Naive B cell (primary cell): Measurements from ENCODE around the gene SMIM45.

Source experiments
- ATAC-seq, 2 donors: fragments of 150-1000 bp; cut with Tn5 transposase; 2 replicates each; pipeline ENCODE4 v1.10.0; 2021; ENCODE audit warnings: low read depth in 2 of 2, mild to moderate bottlenecking in 2 of 2, moderate library complexity in 2 of 2
- DNase-seq: peaks from one replicate; pipeline ENCODE4 v3.0.0; 2022
- H3K27ac Mint-ChIP-seq, 6 donors: one replicate each; pipeline ENCODE4 v1.8.0; 2020 to 2022; ENCODE audit warnings: mild to moderate bottlenecking in 6 of 6, mixed read lengths in 6 of 6, moderate library complexity in 5 of 6, inconsistent platforms in 2 of 6
- H3K27me3 Mint-ChIP-seq, 3 donors: one replicate each; pipeline ENCODE4 v1.8.0; 2021 to 2022; ENCODE audit warnings: mixed read lengths in 3 of 3, mild to moderate bottlenecking in 1 of 3
- H3K36me3 Mint-ChIP-seq, 2 donors: one replicate each; pipeline ENCODE4 v1.8.0; 2020 to 2022; ENCODE audit warnings: mixed read lengths in 2 of 2, inconsistent platforms in 1 of 2, mild to moderate bottlenecking in 1 of 2
- H3K4me1 Mint-ChIP-seq, 3 donors: one replicate each; pipeline ENCODE4 v1.8.0; 2020 to 2022; ENCODE audit warnings: mixed read lengths in 3 of 3, inconsistent platforms in 1 of 3, mild to moderate bottlenecking in 1 of 3, moderate library complexity in 1 of 3
- H3K4me3 Mint-ChIP-seq, 8 donors: one replicate each; pipeline ENCODE4 v1.8.0; 2020 to 2022; ENCODE audit warnings: mild to moderate bottlenecking in 8 of 8, mixed read lengths in 8 of 8, moderate library complexity in 8 of 8, inconsistent platforms in 2 of 8
- H3K9me3 Mint-ChIP-seq, 7 donors: one replicate each; pipeline ENCODE4 v1.8.0; 2020 to 2022; ENCODE audit warnings: mixed read lengths in 7 of 7, mild to moderate bottlenecking in 5 of 7, inconsistent platforms in 2 of 7, moderate library complexity in 1 of 7

Gene SMIM45

GRCh38 chr22:41951898-41952474, at the start of gene SMIM45:
SMIM45 (plus strand) TSS chr22:41952150.
- no peaks in the 10 kb centered on the region for H3K9me3 Mint-ChIP-seq
- DNase-seq (peak; percentile 40), ATAC-seq (peak; percentile 85 to 92)
- H3K36me3 Mint-ChIP-seq, result no peaks in the 10 kb centered on the region
- H3K27ac Mint-ChIP-seq, result peak within 1 kb of the TSS in 4 of 6 donors; percentile 28 to 81 (median 70)
- peak within 1 kb of the TSS in 3 of 8 donors; percentile 11 to 72 (median 41) for H3K4me3 Mint-ChIP-seq
- no peaks in the 10 kb centered on the region for H3K27me3 Mint-ChIP-seq
- peaks cover 26 to 37% (median 36%) of the 10 kb centered on the region in 3 donors for H3K4me1 Mint-ChIP-seq

GRCh38 chr22:41902932-41903421, 49.0 kb upstream of the SMIM45 start:
- Mint-ChIP-seq H3K9me3 (no peaks in the 10 kb centered on the region), H3K27ac (peak overlapping the region in 2 of 6 donors; percentile 66 to 80), H3K4me1 (peaks cover 9 to 10% (median 10%) of the 10 kb centered on the region in 3 donors), H3K27me3 (no peaks in the 10 kb centered on the region), H3K4me3 (no peak overlapping the region), H3K36me3 (peaks cover 3 to 7% of the 10 kb centered on the region in 2 donors)
- ATAC-seq, result no peak
- no peak for DNase-seq

- peak overlapping the region in 1 of 8 donors; percentile 70 for H3K4me3 Mint-ChIP-seq
- no peak for DNase-seq
- no peaks in the 10 kb centered on the region for H3K9me3 Mint-ChIP-seq
- ATAC-seq, result no peak
- peaks cover 0 to 6% (median 4%) of the 10 kb centered on the region in 3 donors for H3K27me3 Mint-ChIP-seq
- peaks cover 22 to 27% (median 23%) of the 10 kb centered on the region in 3 donors for H3K4me1 Mint-ChIP-seq
- H3K36me3 Mint-ChIP-seq, result peaks cover 3 to 7% of the 10 kb centered on the region in 2 donors
- H3K27ac Mint-ChIP-seq, result peak overlapping the region in 4 of 6 donors; percentile 38 to 80 (median 56)
Measured at GRCh38 chr22:41904450-41905410, 47.2 kb upstream of the SMIM45 start.

GRCh38 chr22:41905411-41906202, 46.3 kb upstream of the SMIM45 start:
- no peak overlapping the region for H3K4me3 Mint-ChIP-seq
- H3K4me1 Mint-ChIP-seq, result peaks cover 22 to 27% (median 23%) of the 10 kb centered on the region in 3 donors
- ATAC-seq (no peak), DNase-seq (no peak)
- peaks cover 0 to 6% (median 4%) of the 10 kb centered on the region in 3 donors for H3K27me3 Mint-ChIP-seq
- H3K9me3 Mint-ChIP-seq, result no peaks in the 10 kb centered on the region
- H3K36me3 Mint-ChIP-seq, result peaks cover 3 to 7% of the 10 kb centered on the region in 2 donors
- peak overlapping the region in 5 of 6 donors; percentile 32 to 99 (median 83) for H3K27ac Mint-ChIP-seq

GRCh38 chr22:41906822-41907221, 45.1 kb upstream of the SMIM45 start:
- Mint-ChIP-seq H3K27me3 (peaks cover 0 to 14% (median 4%) of the 10 kb centered on the region in 3 donors), H3K9me3 (no peaks in the 10 kb centered on the region), H3K4me3 (no peak overlapping the region), H3K4me1 (peaks cover 28 to 35% (median 29%) of the 10 kb centered on the region in 3 donors), H3K36me3 (peaks cover 3 to 7% of the 10 kb centered on the region in 2 donors), H3K27ac (peak overlapping the region in 2 of 6 donors; percentile 47 to 89)
- DNase-seq (no peak), ATAC-seq (no peak)

GRCh38 chr22:41907436-41908401, 44.2 kb upstream of the SMIM45 start:
- Mint-ChIP-seq H3K27me3 (peaks cover 4 to 23% (median 7%) of the 10 kb centered on the region in 3 donors), H3K9me3 (no peaks in the 10 kb centered on the region), H3K4me1 (peaks cover 32 to 44% (median 36%) of the 10 kb centered on the region in 3 donors), H3K36me3 (peaks cover 3 to 7% of the 10 kb centered on the region in 2 donors), H3K27ac (peak overlapping the region in 3 of 6 donors; percentile 54 to 89 (median 85)), H3K4me3 (peak overlapping the region in 4 of 8 donors; percentile 35 to 88 (median 64))
- ATAC-seq, result no peak
- DNase-seq, result no peak

GRCh38 chr22:41908411-41909309, 43.3 kb upstream of the SMIM45 start:
- Mint-ChIP-seq H3K9me3 (no peaks in the 10 kb centered on the region), H3K36me3 (peaks cover 3 to 7% of the 10 kb centered on the region in 2 donors), H3K27ac (peak overlapping the region in 5 of 6 donors; percentile 36 to 94 (median 82)), H3K4me1 (peaks cover 40 to 53% (median 44%) of the 10 kb centered on the region in 3 donors), H3K4me3 (peak overlapping the region; percentile 52 to 89 (median 74)), H3K27me3 (peaks cover 4 to 30% (median 15%) of the 10 kb centered on the region in 3 donors)
- ATAC-seq (peak; percentile 10 to 17), DNase-seq (no peak)

GRCh38 chr22:41909310-41910049, 42.5 kb upstream of the SMIM45 start:
- Mint-ChIP-seq H3K9me3 (no peaks in the 10 kb centered on the region), H3K36me3 (peaks cover 3 to 7% of the 10 kb centered on the region in 2 donors), H3K4me3 (peak overlapping the region; percentile 48 to 89 (median 72)), H3K4me1 (peaks cover 40 to 53% (median 44%) of the 10 kb centered on the region in 3 donors), H3K27me3 (peaks cover 4 to 30% (median 15%) of the 10 kb centered on the region in 3 donors), H3K27ac (peak overlapping the region in 4 of 6 donors; percentile 19 to 92 (median 66))
- DNase-seq (no peak), ATAC-seq (no peak)

GRCh38 chr22:41910050-41911000, 41.6 kb upstream of the SMIM45 start:
- Mint-ChIP-seq H3K36me3 (peaks cover 3 to 7% of the 10 kb centered on the region in 2 donors), H3K27me3 (peaks cover 4 to 30% (median 15%) of the 10 kb centered on the region in 3 donors), H3K4me1 (peaks cover 42 to 54% (median 47%) of the 10 kb centered on the region in 3 donors), H3K4me3 (peak overlapping the region in 7 of 8 donors; percentile 10 to 81 (median 67)), H3K27ac (peak overlapping the region in 2 of 6 donors; percentile 37 to 88), H3K9me3 (no peaks in the 10 kb centered on the region)
- DNase-seq (peak; percentile 42), ATAC-seq (peak; percentile 23 to 24)
